GM12878 (cell line): ENCODE data around the gene THADA. TPM values are rescaled to one million over a fixed set of nuclear protein-coding genes. Genes with fewer than 3 reads are reported as not detected.

ENCODE experiments used
- ATAC-seq: fragments of 200-7000 bp; cut with Tn5 transposase; 3 replicates; pipeline ENCODE4 v1.9.1; 2020; ENCODE audit warnings: mild to moderate bottlenecking, moderate library complexity
- BruUV-seq: library from RNA; stranded (reverse); fragments of 400-500 nt; replicated peaks from 2 replicates; lab custom pipeline; 2021; lab: Mats Ljungman, UMichigan
- CTCF ChIA-PET: fragments of 300-600 bp; sonication (Branson Sonifier 250); formaldehyde crosslinking; extraction: SDS; loops from one replicate; lab custom pipeline; 2021; ENCODE audit warnings: inconsistent platforms; lab: Yijun Ruan, JAX
- POLR2A ChIA-PET: fragments of 350-600 bp; formaldehyde crosslinking; extraction: SDS; loops from one replicate; lab custom pipeline; 2021; ENCODE audit warnings: inconsistent platforms; lab: Charles Lee
- RAD21 ChIA-PET: fragments of 300-600 bp; sonication (Branson Sonifier 250); formaldehyde crosslinking; loops from one replicate; lab custom pipeline; 2023; ENCODE audit warnings: antibody characterized with exemption; ENCODE audit not compliant: unreplicated experiment; lab: Charles Lee
- SMC1A ChIA-PET: fragments of 300-600 bp; sonication (Branson Sonifier 250); formaldehyde crosslinking; loops from one replicate; lab custom pipeline; 2023; ENCODE audit not compliant: unreplicated experiment, uncharacterized antibody; lab: Charles Lee
- DNase-seq: peaks from one replicate; pipeline ENCODE4 v3.0.0-alpha.2; 2011; ENCODE audit warnings: low read depth, low spot score
- FAIRE-seq: peaks from 3 replicates; lab custom pipeline; 2011; peaks lifted over from hg19 to GRCh38; lab: Jason Lieb, UNC
- H2AFZ ChIP-seq: 2 replicates; pipeline ENCODE4 v1.6.0; 2011; ENCODE audit warnings: low read depth, low read length, control low read depth; ENCODE audit not compliant: control insufficient read depth
- H3K27ac ChIP-seq: 2 replicates; pipeline ENCODE4 v1.5.1; 2011; ENCODE audit warnings: control low read depth; ENCODE audit not compliant: control insufficient read depth, insufficient read depth
- H3K27me3 ChIP-seq, 2 experiments: replicated peaks in 1 of 2; 2 replicates each; pipeline versions ENCODE4 v1.6.0 to v1.6.1; 2011; ENCODE audit warnings: low read length in 1 of 2; ENCODE audit not compliant: control insufficient read depth in 2 of 2, insufficient read depth in 2 of 2
- H3K36me3 ChIP-seq, 2 experiments: 2 replicates each; pipeline ENCODE4 v1.5.1; 2011; ENCODE audit warnings: low read length in 1 of 2; ENCODE audit not compliant: control insufficient read depth in 2 of 2, insufficient read depth in 2 of 2
- H3K4me1 ChIP-seq: 2 replicates; pipeline ENCODE4 v1.6.1; 2011; ENCODE audit warnings: mild to moderate bottlenecking, low read length, moderate library complexity, mixed read lengths; ENCODE audit not compliant: control insufficient read depth, insufficient read depth
- H3K4me2 ChIP-seq: 2 replicates; pipeline ENCODE4 v1.6.0; 2011; ENCODE audit warnings: control low read depth; ENCODE audit not compliant: control insufficient read depth, insufficient read depth
- H3K4me3 ChIP-seq: fragments of 200-600 bp; sonication (generic); 2 replicates; pipeline ENCODE4 v1.5.1; 2016
- H3K79me2 ChIP-seq: 2 replicates; pipeline ENCODE4 v1.6.0; 2011; ENCODE audit warnings: low read length; ENCODE audit not compliant: control insufficient read depth, insufficient read depth
- H3K9ac ChIP-seq: 2 replicates; pipeline ENCODE4 v1.8.0; 2011; ENCODE audit warnings: low read length, control low read depth, mixed read lengths; ENCODE audit not compliant: control insufficient read depth, insufficient read depth
- H3K9me3 ChIP-seq: replicated peaks from 3 replicates; pipeline ENCODE4 v1.5.1; 2011; ENCODE audit warnings: mild to moderate bottlenecking, low read length; ENCODE audit not compliant: control insufficient read depth, insufficient read depth
- H4K20me1 ChIP-seq: 2 replicates; pipeline ENCODE4 v1.6.0; 2011; ENCODE audit not compliant: control insufficient read depth, insufficient read depth
- ASH2L ChIP-seq: fragments of 300-600, 200-600 bp; sonication (generic); IDR thresholded peaks from 2 replicates; pipeline ENCODE4 v1.6.1; 2017; ENCODE audit warnings: low read depth, mild to moderate bottlenecking, borderline replicate concordance
- BACH1 ChIP-seq: fragments of 450-650 bp; IDR thresholded peaks from 2 replicates; pipeline ENCODE4 v1.6.1; 2017; ENCODE audit warnings: mild to moderate bottlenecking, borderline replicate concordance
- CUX1 ChIP-seq: IDR thresholded peaks from 2 replicates; pipeline ENCODE4 v1.6.1; 2012; ENCODE audit warnings: improper control_type of control experiment, low read depth, low read length; ENCODE audit not compliant: insufficient replicate concordance
- E2F8 ChIP-seq: fragments of 450-650 bp; IDR thresholded peaks from 2 replicates; pipeline ENCODE4 v1.6.1; 2018; ENCODE audit warnings: mild to moderate bottlenecking, low read depth, moderate library complexity; ENCODE audit not compliant: partially characterized antibody
- FOXM1 ChIP-seq: IDR thresholded peaks from 2 replicates; pipeline ENCODE4 v1.6.1; 2012; ENCODE audit warnings: low read depth, mild to moderate bottlenecking, inconsistent platforms, low read length, moderate library complexity
- JUND ChIP-seq: IDR thresholded peaks from 2 replicates; pipeline ENCODE4 v1.6.1; 2012; ENCODE audit warnings: low read depth, mild to moderate bottlenecking, low read length, improper control_type of control experiment, moderate library complexity
- KDM1A ChIP-seq: fragments of 200-600 bp; sonication (generic); IDR thresholded peaks from 2 replicates; pipeline ENCODE4 v1.6.1; 2016; ENCODE audit warnings: borderline replicate concordance
- MTA3 ChIP-seq: IDR thresholded peaks from 2 replicates; pipeline ENCODE4 v1.6.1; 2012; ENCODE audit warnings: low read length, inconsistent platforms, borderline replicate concordance
- RB1 ChIP-seq: fragments of 450-650 bp; formaldehyde crosslinking; IDR thresholded peaks from 2 replicates; pipeline ENCODE4 v1.6.1; 2017; ENCODE audit warnings: mild to moderate bottlenecking, borderline replicate concordance
- TCF12 ChIP-seq: IDR thresholded peaks from 2 replicates; pipeline ENCODE4 v1.6.1; 2011; ENCODE audit warnings: low read depth, mild to moderate bottlenecking, low read length
- ZBTB40 ChIP-seq: fragments of 450-650 bp; IDR thresholded peaks from 2 replicates; pipeline ENCODE4 v1.6.1; 2016; ENCODE audit warnings: mild to moderate bottlenecking, moderate library complexity, borderline replicate concordance
- ZNF217 ChIP-seq: fragments of 450-650 bp; IDR thresholded peaks from 2 replicates; pipeline ENCODE4 v1.6.1; 2017; ENCODE audit warnings: antibody characterized with exemption, mild to moderate bottlenecking
- WGBS: methylation state at CpG from one replicate; pipeline ENCODE4 v1.1.6; 2016; ENCODE audit warnings: low lambda C conversion rate; ENCODE audit not compliant: insufficient replicate concordance, insufficient coverage; ENCODE audit errors: missing lambda C conversion rate; 5-methylcytosine and 5-hydroxymethylcytosine counted together
- in situ Hi-C: fragments of 300-500 bp; cut with MboI; formaldehyde crosslinking; loops from 9 replicates; pipeline ENCODE4 v1.14.3; 2018; ENCODE audit warnings: mixed read lengths
- intact Hi-C: fragments of 100-400 bp; cut with micrococcal nuclease; formaldehyde crosslinking; loops from one replicate; pipeline ENCODE4 v1.14.2; 2022; ENCODE audit not compliant: unreplicated experiment
- polyA plus RNA-seq, 11 experiments: library from polyadenylated mRNA; depleted of rRNA in 4 of 11; unstranded in 6 of 11; stranded (reverse) in 5 of 11; fragments of >200 nt; fragmentation: Nextera tagmentation in 4 of 11; fragmentation: Illumina TruSeq in 1 of 11; extraction: Ambion mirVana in 4 of 11; extraction: Trizol in 1 of 11; gene quantifications; 1 replicate in 1 of 11; 2 replicates in 10 of 11; pipeline versions ENCODE4 v1.2.1 to v1.2.3, GENCODE V29; 2011 to 2016; ENCODE audit warnings: inconsistent platforms in 2 of 11, missing spikeins in 2 of 11, low read depth in 1 of 11
- total RNA-seq, 4 experiments: library from RNA; depleted of rRNA in 3 of 4; stranded (reverse); fragments of >200 nt in 3 of 4; fragmentation: Illumina TruSeq in 1 of 4; extraction: Trizol in 1 of 4; gene quantifications; 2 replicates each; pipeline versions ENCODE4 v1.2.1 to v1.2.3, GENCODE V29; 2013 to 2021

Gene THADA
- total and polyA plus RNA-seq, 10 of the 15 experiments (the other 5 are each of a cell fraction or from before 2014, with no cell fraction given) = 14.6 to 33.2 (median 23.2) TPM

- intact Hi-C loops = no loop called here
- H2AFZ ChIP-seq = no peak overlapping the region
- H3K27ac ChIP-seq = no peak overlapping the region
- WGBS = 91% methylated on average over 5 of the region's 5 CpGs
- ChIA-PET RAD21 (interaction anchor here (0.8 to 3.4 kb wide), 6 partner anchors 17 to 711 kb away, joined by 3 to 21 read pairs (median 3); partner anchors contain the start of gene THADA), POLR2A (no interaction called here), CTCF (interaction anchor here (0.8 to 6.7 kb wide), 7 partner anchors 11 to 710 kb away, joined by 3 to 60 read pairs (median 5); no protein-coding TSS in a partner anchor), SMC1A (interaction anchor here (1.2 to 6.7 kb wide), 8 partner anchors 10 to 591 kb away, joined by 4 to 47 read pairs (median 24); no protein-coding TSS in a partner anchor)
- in situ Hi-C loops = no loop called here
- no peak for FAIRE-seq
- H3K27me3 ChIP-seq = no peaks in the 10 kb centered on the region
- no peak overlapping the region for H3K9ac ChIP-seq
- BruUV-seq = no TSS peak
- H3K79me2 ChIP-seq = no peaks in the 10 kb centered on the region
- no peak overlapping the region for H3K4me3 ChIP-seq
- no peaks in the 10 kb centered on the region for H4K20me1 ChIP-seq
- H3K4me1 ChIP-seq = no peaks in the 10 kb centered on the region
- no peak for ATAC-seq
- no peaks in the 10 kb centered on the region for H3K9me3 ChIP-seq
- no peak overlapping the region for H3K4me2 ChIP-seq
- no peak for DNase-seq
- no peaks in the 10 kb centered on the region; a peak in 1 of 4 replicates for H3K36me3 ChIP-seq
- TF ChIP-seq ZBTB40 (no peak), E2F8 (no peak), BACH1 (no peak), TCF12 (no peak), MTA3 (no peak), JUND (no peak), RB1 (no peak), CUX1 (no peak), ASH2L (no peak), FOXM1 (no peak), KDM1A (no peak), ZNF217 (no peak)
Observed at GRCh38 chr2:43539436-43539835, 56.4 kb downstream of the THADA start.
